ENCODE results near the gene GNG10.

GNG10 gene

DNA sequence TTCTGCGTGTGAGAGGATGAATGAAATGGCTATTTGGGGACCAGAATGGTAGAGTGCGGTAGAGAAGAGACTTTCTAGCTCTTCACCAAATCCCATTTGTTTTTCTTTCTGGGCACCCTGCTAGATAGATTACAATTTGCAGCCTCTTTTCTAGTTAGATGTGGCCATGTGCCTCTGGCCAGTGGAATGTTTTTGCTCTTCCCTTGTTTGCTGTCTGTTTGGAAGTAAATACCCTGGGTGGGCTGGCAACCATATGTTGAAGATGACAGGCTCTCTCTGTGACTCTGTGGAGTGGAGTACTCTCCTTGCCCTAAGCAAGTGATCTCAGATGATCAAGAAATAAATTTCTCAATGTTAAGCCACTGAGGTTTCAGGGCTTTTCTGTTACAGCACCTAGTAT is 12.9 kb downstream of the GNG10 start:
- no peak for DNase-seq (ENCODE audit: low read depth)
- no peak overlapping the region for H3K4me3 ChIP-seq (ENCODE audit: low read depth, low read length)
- TF ChIP-seq, protein P1, sequence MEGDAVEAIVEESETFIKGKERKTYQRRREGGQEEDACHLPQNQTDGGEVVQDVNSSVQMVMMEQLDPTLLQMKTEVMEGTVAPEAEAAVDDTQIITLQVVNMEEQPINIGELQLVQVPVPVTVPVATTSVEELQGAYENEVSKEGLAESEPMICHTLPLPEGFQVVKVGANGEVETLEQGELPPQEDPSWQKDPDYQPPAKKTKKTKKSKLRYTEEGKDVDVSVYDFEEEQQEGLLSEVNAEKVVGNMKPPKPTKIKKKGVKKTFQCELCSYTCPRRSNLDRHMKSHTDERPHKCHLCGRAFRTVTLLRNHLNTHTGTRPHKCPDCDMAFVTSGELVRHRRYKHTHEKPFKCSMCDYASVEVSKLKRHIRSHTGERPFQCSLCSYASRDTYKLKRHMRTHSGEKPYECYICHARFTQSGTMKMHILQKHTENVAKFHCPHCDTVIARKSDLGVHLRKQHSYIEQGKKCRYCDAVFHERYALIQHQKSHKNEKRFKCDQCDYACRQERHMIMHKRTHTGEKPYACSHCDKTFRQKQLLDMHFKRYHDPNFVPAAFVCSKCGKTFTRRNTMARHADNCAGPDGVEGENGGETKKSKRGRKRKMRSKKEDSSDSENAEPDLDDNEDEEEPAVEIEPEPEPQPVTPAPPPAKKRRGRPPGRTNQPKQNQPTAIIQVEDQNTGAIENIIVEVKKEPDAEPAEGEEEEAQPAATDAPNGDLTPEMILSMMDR (IDR thresholded peaks at IDR 0.05; ENCODE audit: low read depth, low read length), result no peak
- TF ChIP-seq MYC (IDR thresholded peaks at IDR 0.05; ENCODE audit: low read depth, low read length), result no peak
- TF ChIP-seq POLR2A (IDR thresholded peaks at IDR 0.05; ENCODE audit: extremely low read depth, insufficient read length), result no peak
- TF ChIP-seq, protein P2, sequence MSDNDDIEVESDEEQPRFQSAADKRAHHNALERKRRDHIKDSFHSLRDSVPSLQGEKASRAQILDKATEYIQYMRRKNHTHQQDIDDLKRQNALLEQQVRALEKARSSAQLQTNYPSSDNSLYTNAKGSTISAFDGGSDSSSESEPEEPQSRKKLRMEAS (IDR thresholded peaks at IDR 0.05; ENCODE audit: low read depth, low read length), result no peak

DNA sequence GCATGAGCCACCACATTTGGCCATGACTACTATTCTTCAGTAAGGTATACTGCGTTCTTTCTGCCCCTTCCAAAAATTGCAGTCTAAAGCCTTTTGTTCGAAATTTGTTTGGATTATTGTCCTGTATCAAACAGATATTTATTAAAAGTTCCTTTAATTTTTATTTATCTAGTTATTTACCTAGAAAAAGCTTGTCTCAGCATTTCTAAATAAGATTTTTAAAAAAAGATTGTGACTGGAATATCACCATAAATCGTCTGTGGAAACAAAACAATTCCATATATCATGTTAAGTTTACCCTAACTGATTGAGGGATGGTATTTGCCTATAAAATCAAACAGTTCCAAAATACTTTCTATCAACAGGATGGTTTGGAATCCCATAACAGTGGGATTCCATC is 14.7 kb downstream of the GNG10 start:
- TF ChIP-seq, protein P2 (IDR thresholded peaks at IDR 0.05; ENCODE audit: low read depth, low read length), result no peak
- TF ChIP-seq, protein P1 (IDR thresholded peaks at IDR 0.05; ENCODE audit: low read depth, low read length), result no peak
- TF ChIP-seq MYC (IDR thresholded peaks at IDR 0.05; ENCODE audit: low read depth, low read length), result no peak
- no peak for TF ChIP-seq POLR2A (IDR thresholded peaks at IDR 0.05; ENCODE audit: extremely low read depth, insufficient read length)
- no peak for DNase-seq (ENCODE audit: low read depth)
- H3K4me3 ChIP-seq (ENCODE audit: low read depth, low read length), result no peak overlapping the region

DNA sequence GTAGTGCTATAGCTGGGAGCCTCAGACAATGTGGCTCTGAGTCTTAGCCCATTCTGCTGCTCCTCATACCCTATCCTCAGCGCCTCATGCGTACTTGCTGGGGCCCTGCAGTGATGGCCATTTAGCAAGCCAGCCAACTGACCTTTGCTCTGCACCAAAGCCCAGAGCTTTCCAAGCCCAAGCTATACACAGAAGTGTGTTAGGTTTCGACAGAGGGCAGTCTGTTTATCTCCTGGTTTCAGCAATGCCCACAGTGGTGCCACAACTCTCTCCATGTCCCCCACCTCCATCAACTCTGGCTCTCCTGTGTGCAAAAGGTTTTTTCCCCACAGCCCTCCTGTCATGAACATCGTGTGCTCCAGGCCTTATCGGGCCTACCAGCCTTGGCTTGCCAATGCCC is 16.9 kb downstream of the GNG10 start:
- H3K4me3 ChIP-seq (ENCODE audit: low read depth, low read length), result no peak overlapping the region
- no peak for TF ChIP-seq POLR2A (IDR thresholded peaks at IDR 0.05; ENCODE audit: extremely low read depth, insufficient read length)
- TF ChIP-seq, protein P1 (IDR thresholded peaks at IDR 0.05; ENCODE audit: low read depth, low read length), result no peak
- TF ChIP-seq, protein P2 (IDR thresholded peaks at IDR 0.05; ENCODE audit: low read depth, low read length), result no peak
- TF ChIP-seq MYC (IDR thresholded peaks at IDR 0.05; ENCODE audit: low read depth, low read length), result no peak
- DNase-seq (ENCODE audit: low read depth), result no peak

DNA sequence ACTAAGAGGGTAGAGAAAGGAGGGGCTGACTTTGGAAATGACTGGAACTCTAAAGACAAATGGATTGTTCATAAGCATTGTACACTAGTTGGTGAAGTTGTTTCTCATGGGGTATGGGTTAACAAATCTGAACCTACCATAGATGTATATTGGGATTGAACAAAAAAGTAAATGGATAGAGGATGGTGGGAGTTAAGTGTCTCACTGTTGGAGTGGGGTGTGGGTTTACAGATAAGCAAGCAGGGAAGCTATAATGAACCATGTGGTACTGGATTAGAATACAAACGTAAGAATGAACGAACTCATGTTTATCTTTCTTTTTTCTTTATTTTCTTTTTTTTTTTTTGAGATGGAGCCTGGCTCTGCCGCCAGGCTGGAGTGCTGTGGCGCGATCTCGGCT is 17.8 kb downstream of the GNG10 start:
- no peak for DNase-seq (ENCODE audit: low read depth)
- TF ChIP-seq, protein P2 (IDR thresholded peaks at IDR 0.05; ENCODE audit: low read depth, low read length), result no peak
- TF ChIP-seq MYC (IDR thresholded peaks at IDR 0.05; ENCODE audit: low read depth, low read length) (no peak), POLR2A (IDR thresholded peaks at IDR 0.05; ENCODE audit: extremely low read depth, insufficient read length) (no peak)
- TF ChIP-seq, protein P1 (IDR thresholded peaks at IDR 0.05; ENCODE audit: low read depth, low read length), result no peak
- H3K4me3 ChIP-seq (ENCODE audit: low read depth, low read length), result no peak overlapping the region

DNA sequence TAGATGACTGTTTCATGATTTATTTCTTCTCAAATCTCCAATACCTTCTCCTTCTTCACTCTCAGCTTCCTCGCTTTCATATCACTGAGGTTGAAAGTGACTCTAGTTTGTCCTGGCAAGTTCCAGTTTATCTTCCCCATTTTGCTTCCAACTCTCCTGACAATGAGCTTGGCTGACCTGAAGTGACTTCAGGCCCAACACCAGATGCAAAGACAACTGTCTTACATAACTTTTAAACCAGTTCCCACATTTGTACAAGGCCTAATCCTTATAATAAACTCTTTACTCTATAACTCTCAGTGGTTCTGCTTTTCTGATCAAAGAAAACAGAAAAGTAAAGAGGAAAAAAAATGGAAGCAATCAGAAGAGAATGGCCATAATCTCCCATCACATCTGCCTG is 22.0 kb downstream of the GNG10 start:
- DNase-seq (ENCODE audit: low read depth), result no peak
- no peak overlapping the region for H3K4me3 ChIP-seq (ENCODE audit: low read depth, low read length)
- TF ChIP-seq POLR2A (IDR thresholded peaks at IDR 0.05; ENCODE audit: extremely low read depth, insufficient read length), result no peak
- TF ChIP-seq, protein P2 (IDR thresholded peaks at IDR 0.05; ENCODE audit: low read depth, low read length), result no peak
- TF ChIP-seq, protein P1 (IDR thresholded peaks at IDR 0.05; ENCODE audit: low read depth, low read length), result no peak
- no peak for TF ChIP-seq MYC (IDR thresholded peaks at IDR 0.05; ENCODE audit: low read depth, low read length)
